HepG2 (cell line): ENCODE measurements around the gene TOP2A.

Source experiments
- EZH2 ChIP-seq: conservative IDR thresholded peaks from 2 replicates; pipeline ENCODE4 v1.6.1; 2012; ENCODE audit warnings: mild to moderate bottlenecking, low read depth, low read length, moderate library complexity
- MBD4 ChIP-seq: IDR thresholded peaks from 2 replicates; pipeline ENCODE4 v1.6.1; 2012; ENCODE audit warnings: low read length, inconsistent platforms, borderline replicate concordance
- TF ChIP-seq, protein P1 (sequence below): sonication (generic); formaldehyde crosslinking; IDR thresholded peaks from 2 replicates; pipeline ENCODE4 v1.5.0; 2020; ENCODE audit warnings: mild to moderate bottlenecking, missing genetic modification reagents, moderate library complexity
- TF ChIP-seq, protein P2 (sequence below): sonication (generic); formaldehyde crosslinking; conservative IDR thresholded peaks from 2 replicates; pipeline ENCODE4 v1.4.0; 2020; ENCODE audit warnings: missing genetic modification reagents
- TF ChIP-seq, protein P3 (sequence below): sonication (generic); formaldehyde crosslinking; IDR thresholded peaks from 2 replicates; pipeline ENCODE4 v1.8.0; 2023; ENCODE audit warnings: mild to moderate bottlenecking, missing genetic modification reagents

DNA sequence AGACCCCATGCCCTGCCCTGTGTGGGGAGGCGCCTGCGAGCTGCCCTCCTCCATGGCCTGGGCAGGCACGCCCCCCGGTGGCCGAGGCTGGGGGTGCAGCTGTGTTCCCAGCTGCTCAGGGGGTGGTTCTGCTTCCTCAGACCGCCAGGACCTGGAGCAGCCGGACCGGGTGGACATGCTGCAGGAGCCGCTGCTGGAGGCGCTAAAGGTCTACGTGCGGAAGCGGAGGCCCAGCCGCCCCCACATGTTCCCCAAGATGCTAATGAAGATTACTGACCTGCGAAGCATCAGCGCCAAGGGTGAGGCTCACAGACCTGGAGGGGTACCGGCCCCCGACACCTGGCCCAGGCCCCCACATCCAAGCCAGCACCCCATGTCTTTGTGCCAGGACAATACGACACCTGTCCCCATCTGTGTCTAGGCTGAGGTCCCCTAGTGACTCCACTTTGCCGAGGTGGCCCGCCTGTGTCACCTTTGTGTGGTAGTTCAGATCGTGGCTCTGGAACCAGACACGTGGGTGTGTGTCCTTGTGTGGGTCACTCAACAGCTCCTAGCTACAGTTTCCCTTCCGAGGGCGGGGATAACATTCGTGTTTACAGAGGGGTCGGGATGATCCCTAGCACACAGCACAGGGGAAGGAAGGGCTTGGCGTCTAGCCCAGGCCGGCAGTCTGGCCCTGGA is 62.4 kb downstream of the TOP2A start:
- no peak for TF ChIP-seq MBD4
- no peak for TF ChIP-seq EZH2
- TF ChIP-seq, protein P1, sequence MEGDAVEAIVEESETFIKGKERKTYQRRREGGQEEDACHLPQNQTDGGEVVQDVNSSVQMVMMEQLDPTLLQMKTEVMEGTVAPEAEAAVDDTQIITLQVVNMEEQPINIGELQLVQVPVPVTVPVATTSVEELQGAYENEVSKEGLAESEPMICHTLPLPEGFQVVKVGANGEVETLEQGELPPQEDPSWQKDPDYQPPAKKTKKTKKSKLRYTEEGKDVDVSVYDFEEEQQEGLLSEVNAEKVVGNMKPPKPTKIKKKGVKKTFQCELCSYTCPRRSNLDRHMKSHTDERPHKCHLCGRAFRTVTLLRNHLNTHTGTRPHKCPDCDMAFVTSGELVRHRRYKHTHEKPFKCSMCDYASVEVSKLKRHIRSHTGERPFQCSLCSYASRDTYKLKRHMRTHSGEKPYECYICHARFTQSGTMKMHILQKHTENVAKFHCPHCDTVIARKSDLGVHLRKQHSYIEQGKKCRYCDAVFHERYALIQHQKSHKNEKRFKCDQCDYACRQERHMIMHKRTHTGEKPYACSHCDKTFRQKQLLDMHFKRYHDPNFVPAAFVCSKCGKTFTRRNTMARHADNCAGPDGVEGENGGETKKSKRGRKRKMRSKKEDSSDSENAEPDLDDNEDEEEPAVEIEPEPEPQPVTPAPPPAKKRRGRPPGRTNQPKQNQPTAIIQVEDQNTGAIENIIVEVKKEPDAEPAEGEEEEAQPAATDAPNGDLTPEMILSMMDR = peak; percentile 100
- TF ChIP-seq, protein P2, sequence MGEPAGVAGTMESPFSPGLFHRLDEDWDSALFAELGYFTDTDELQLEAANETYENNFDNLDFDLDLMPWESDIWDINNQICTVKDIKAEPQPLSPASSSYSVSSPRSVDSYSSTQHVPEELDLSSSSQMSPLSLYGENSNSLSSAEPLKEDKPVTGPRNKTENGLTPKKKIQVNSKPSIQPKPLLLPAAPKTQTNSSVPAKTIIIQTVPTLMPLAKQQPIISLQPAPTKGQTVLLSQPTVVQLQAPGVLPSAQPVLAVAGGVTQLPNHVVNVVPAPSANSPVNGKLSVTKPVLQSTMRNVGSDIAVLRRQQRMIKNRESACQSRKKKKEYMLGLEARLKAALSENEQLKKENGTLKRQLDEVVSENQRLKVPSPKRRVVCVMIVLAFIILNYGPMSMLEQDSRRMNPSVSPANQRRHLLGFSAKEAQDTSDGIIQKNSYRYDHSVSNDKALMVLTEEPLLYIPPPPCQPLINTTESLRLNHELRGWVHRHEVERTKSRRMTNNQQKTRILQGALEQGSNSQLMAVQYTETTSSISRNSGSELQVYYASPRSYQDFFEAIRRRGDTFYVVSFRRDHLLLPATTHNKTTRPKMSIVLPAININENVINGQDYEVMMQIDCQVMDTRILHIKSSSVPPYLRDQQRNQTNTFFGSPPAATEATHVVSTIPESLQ (CRISPR knock-in tag) = no peak
- TF ChIP-seq, protein P3, sequence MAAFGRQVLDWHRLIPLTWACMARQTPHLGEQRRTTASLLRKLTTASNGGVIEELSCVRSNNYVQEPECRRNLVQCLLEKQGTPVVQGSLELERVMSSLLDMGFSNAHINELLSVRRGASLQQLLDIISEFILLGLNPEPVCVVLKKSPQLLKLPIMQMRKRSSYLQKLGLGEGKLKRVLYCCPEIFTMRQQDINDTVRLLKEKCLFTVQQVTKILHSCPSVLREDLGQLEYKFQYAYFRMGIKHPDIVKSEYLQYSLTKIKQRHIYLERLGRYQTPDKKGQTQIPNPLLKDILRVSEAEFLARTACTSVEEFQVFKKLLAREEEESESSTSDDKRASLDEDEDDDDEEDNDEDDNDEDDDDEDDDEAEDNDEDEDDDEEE (CRISPR knock-in tag) = no peak
